NB4 (cell line): ENCODE results near the gene UBN1.

Source experiments
- POLR2A ChIP-seq: IDR thresholded peaks from 2 replicates; pipeline ENCODE4 v1.6.1; 2011; ENCODE audit warnings: mild to moderate bottlenecking; ENCODE audit not compliant: insufficient read length; ENCODE audit errors: extremely low read depth
- TF ChIP-seq, protein P1 (sequence below): IDR thresholded peaks from one replicate; pipeline ENCODE4 v1.5.1; 2012; ENCODE audit warnings: low read depth, low read length
- TF ChIP-seq, protein P2 (sequence below): IDR thresholded peaks from 2 replicates; pipeline ENCODE4 v1.6.1; 2011; ENCODE audit warnings: low read depth, low read length

DNA sequence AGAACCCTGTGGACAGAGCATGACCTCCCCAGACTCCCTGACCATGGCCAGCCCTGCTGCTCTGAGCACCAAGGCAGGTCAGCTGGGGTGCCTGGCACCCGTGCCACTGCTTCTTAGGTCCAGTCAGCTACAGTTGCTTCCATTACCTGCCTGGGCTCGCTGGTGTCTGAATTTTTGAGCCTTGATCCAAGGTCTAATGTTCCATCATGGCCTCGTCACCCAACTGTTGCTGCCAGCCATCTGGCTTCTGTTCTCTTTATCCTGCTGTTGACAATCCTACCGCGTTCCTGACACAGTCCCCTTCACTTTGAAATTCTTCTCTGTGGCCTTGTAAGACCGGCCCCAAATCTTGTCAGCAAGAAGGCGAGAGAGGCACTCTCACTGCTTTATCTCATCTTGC, 16.9 kb upstream of the UBN1 start:
- TF ChIP-seq, protein P1, sequence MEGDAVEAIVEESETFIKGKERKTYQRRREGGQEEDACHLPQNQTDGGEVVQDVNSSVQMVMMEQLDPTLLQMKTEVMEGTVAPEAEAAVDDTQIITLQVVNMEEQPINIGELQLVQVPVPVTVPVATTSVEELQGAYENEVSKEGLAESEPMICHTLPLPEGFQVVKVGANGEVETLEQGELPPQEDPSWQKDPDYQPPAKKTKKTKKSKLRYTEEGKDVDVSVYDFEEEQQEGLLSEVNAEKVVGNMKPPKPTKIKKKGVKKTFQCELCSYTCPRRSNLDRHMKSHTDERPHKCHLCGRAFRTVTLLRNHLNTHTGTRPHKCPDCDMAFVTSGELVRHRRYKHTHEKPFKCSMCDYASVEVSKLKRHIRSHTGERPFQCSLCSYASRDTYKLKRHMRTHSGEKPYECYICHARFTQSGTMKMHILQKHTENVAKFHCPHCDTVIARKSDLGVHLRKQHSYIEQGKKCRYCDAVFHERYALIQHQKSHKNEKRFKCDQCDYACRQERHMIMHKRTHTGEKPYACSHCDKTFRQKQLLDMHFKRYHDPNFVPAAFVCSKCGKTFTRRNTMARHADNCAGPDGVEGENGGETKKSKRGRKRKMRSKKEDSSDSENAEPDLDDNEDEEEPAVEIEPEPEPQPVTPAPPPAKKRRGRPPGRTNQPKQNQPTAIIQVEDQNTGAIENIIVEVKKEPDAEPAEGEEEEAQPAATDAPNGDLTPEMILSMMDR = no peak
- TF ChIP-seq, protein P2, sequence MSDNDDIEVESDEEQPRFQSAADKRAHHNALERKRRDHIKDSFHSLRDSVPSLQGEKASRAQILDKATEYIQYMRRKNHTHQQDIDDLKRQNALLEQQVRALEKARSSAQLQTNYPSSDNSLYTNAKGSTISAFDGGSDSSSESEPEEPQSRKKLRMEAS = no peak
- TF ChIP-seq POLR2A = no peak
